Fibroblast of lung (primary cell): ENCODE measurements around the gene SUSD1. TPM values are rescaled to one million over a fixed set of nuclear protein-coding genes. Genes with fewer than 3 reads are reported as not detected.

ENCODE experiments used
- DNase-seq, 2 donors: peaks; one replicate each; pipeline versions ENCODE4 v3.0.0 to v3.0.0-alpha.2; 2010; ENCODE audit warnings: low read depth in 2 of 2
- H2AFZ ChIP-seq: 2 replicates; pipeline ENCODE4 v1.5.1; 2012; ENCODE audit warnings: low read length, control low read depth, inconsistent platforms
- H3K27ac ChIP-seq: 2 replicates; pipeline ENCODE4 v1.5.1; 2011; ENCODE audit warnings: low read length, control low read depth; ENCODE audit not compliant: insufficient read depth
- H3K27me3 ChIP-seq: 2 replicates; pipeline ENCODE4 v1.5.1; 2011; ENCODE audit warnings: mild to moderate bottlenecking, low read length; ENCODE audit not compliant: control insufficient read depth, insufficient read depth
- H3K36me3 ChIP-seq: 2 replicates; pipeline ENCODE4 v1.5.1; 2011; ENCODE audit warnings: low read length; ENCODE audit not compliant: control insufficient read depth, insufficient read depth
- H3K4me1 ChIP-seq: 2 replicates; pipeline ENCODE4 v1.5.1; 2011; ENCODE audit warnings: low read length; ENCODE audit not compliant: control insufficient read depth, insufficient read depth; ENCODE audit errors: extremely low read depth
- H3K4me2 ChIP-seq: 2 replicates; pipeline ENCODE4 v1.5.1; 2011; ENCODE audit warnings: low read length, control low read depth; ENCODE audit not compliant: insufficient read depth; ENCODE audit errors: extremely low read depth
- H3K4me3 ChIP-seq, 4 experiments: fragments of 200-600 bp in 1 of 4; sonication (generic) in 1 of 4; replicated peaks in 1 of 4; 2 replicates each; pipeline ENCODE4 v1.5.1; 2011 to 2016; ENCODE audit warnings: low read length in 4 of 4, low read depth in 3 of 4, mild to moderate bottlenecking in 3 of 4, control low read depth in 2 of 4, inconsistent platforms in 1 of 4, mixed read lengths in 1 of 4; ENCODE audit not compliant: insufficient read depth in 1 of 4; ENCODE audit errors: control extremely low read depth in 1 of 4
- H3K79me2 ChIP-seq: 2 replicates; pipeline ENCODE4 v1.5.1; 2012; ENCODE audit warnings: mild to moderate bottlenecking, low read length, inconsistent platforms; ENCODE audit not compliant: control insufficient read depth, insufficient read depth
- H3K9ac ChIP-seq: 2 replicates; pipeline ENCODE4 v1.5.1; 2011; ENCODE audit warnings: mild to moderate bottlenecking, low read length, control low read depth; ENCODE audit not compliant: insufficient read depth
- H3K9me3 ChIP-seq: 2 replicates; pipeline ENCODE4 v1.5.1; 2012; ENCODE audit warnings: low read depth, low read length; ENCODE audit not compliant: control insufficient read depth, insufficient read depth
- H4K20me1 ChIP-seq: 2 replicates; pipeline ENCODE4 v1.5.1; 2011; ENCODE audit warnings: low read length; ENCODE audit not compliant: control insufficient read depth, insufficient read depth; ENCODE audit errors: extremely low read depth
- EZH2 ChIP-seq: IDR thresholded peaks from 2 replicates; pipeline ENCODE4 v1.5.1; 2012; ENCODE audit warnings: low read length, control low read depth, mild to moderate bottlenecking; ENCODE audit errors: missing control alignments
- polyA plus RNA-seq, 2 donors: library from polyadenylated mRNA; depleted of rRNA in 1 of 2; stranded (reverse) in 1 of 2; unstranded in 1 of 2; fragments of >200 nt; gene quantifications; 2 replicates each; pipeline ENCODE4 v1.2.1, GENCODE V29; 2011 to 2012; ENCODE audit warnings: missing spikeins in 1 of 2
- total RNA-seq: library from RNA; depleted of rRNA; stranded (reverse); fragments of >200 nt; gene quantifications from 2 replicates; pipeline ENCODE4 v1.2.1, GENCODE V29; 2014
- TF ChIP-seq, protein P1 (sequence below), 2 donors: IDR thresholded peaks in 1 of 2; conservative IDR thresholded peaks in 1 of 2; 1 replicate in 1 of 2; 2 replicates in 1 of 2; pipeline ENCODE4 v1.5.1; 2011 to 2012; ENCODE audit warnings: low read length in 2 of 2, control low read depth in 1 of 2, inconsistent platforms in 1 of 2, low read depth in 1 of 2, mild to moderate bottlenecking in 1 of 2

The SUSD1 gene
- total and polyA plus RNA-seq, 2 donors (not counting 1 experiment from before 2014, with no cell fraction given), result 27.4 to 28.6 TPM

DNA sequence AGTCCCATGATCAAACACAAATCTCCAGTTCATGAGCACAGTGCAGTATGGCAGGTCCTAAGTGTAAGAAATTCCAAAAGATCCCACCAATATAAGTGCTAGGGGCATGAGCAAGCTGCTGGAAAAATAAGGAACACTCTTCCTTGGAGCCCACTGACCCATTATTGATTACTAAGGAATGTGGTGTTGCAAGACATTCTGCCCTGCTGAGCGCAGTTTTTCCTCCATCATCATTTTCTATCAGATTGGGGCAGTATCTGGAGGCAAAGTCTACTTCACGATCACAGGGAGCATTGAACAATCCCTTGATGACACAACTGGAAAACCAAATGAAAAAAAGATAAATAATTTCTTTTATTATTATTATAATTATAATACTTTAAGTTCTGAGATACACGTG lies 149.2 kb downstream of the SUSD1 start:
- no peaks in the 10 kb centered on the region for H3K36me3 ChIP-seq
- H3K27me3 ChIP-seq, result no peaks in the 10 kb centered on the region
- no peak overlapping the region for H2AFZ ChIP-seq
- no peak for DNase-seq
- TF ChIP-seq EZH2, result no peak
- TF ChIP-seq, protein P1, sequence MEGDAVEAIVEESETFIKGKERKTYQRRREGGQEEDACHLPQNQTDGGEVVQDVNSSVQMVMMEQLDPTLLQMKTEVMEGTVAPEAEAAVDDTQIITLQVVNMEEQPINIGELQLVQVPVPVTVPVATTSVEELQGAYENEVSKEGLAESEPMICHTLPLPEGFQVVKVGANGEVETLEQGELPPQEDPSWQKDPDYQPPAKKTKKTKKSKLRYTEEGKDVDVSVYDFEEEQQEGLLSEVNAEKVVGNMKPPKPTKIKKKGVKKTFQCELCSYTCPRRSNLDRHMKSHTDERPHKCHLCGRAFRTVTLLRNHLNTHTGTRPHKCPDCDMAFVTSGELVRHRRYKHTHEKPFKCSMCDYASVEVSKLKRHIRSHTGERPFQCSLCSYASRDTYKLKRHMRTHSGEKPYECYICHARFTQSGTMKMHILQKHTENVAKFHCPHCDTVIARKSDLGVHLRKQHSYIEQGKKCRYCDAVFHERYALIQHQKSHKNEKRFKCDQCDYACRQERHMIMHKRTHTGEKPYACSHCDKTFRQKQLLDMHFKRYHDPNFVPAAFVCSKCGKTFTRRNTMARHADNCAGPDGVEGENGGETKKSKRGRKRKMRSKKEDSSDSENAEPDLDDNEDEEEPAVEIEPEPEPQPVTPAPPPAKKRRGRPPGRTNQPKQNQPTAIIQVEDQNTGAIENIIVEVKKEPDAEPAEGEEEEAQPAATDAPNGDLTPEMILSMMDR (conservative IDR thresholded peaks at IDR 0.05 in 1 of 2, IDR thresholded peaks at IDR 0.05 in 1 of 2; ENCODE audit: low read depth in 1 of 2, low read length in 2 of 2), result no peak
- no peak overlapping the region for H3K4me3 ChIP-seq
- peaks cover 9% of the 10 kb centered on the region for H3K4me1 ChIP-seq
- no peak overlapping the region for H3K27ac ChIP-seq
- no peaks in the 10 kb centered on the region for H3K9me3 ChIP-seq
- no peak overlapping the region for H3K9ac ChIP-seq
- H4K20me1 ChIP-seq, result no peaks in the 10 kb centered on the region
- H3K4me2 ChIP-seq, result no peak overlapping the region
- H3K79me2 ChIP-seq, result no peaks in the 10 kb centered on the region

DNA sequence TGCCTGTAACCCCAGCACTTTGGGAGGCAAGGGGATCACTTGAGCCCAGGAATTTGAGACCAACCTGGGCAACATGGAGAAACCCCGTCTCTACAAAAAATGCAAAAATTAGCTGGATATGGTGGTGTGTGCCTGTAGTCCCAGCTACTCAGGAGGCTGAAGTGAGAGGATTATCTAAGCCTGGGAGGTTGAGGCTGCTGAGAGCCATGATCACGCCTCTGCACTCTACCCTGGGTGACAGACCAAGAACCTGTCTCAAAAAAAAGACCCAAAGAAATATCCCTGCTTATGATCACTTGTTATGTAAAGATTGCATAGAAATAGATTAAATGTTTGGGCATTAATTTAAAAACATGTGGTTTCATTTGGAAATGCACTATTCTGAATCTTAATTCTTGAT lies 153.4 kb downstream of the SUSD1 start:
- H3K36me3 ChIP-seq, result no peaks in the 10 kb centered on the region
- H3K9me3 ChIP-seq, result no peaks in the 10 kb centered on the region
- H3K4me3 ChIP-seq, result no peak overlapping the region
- no peaks in the 10 kb centered on the region for H3K79me2 ChIP-seq
- H4K20me1 ChIP-seq, result no peaks in the 10 kb centered on the region
- peak overlapping the region; percentile 45 for H3K27ac ChIP-seq
- peak overlapping the region; percentile 3 for H2AFZ ChIP-seq
- H3K4me2 ChIP-seq, result peak overlapping the region; percentile 32
- no peak overlapping the region for H3K9ac ChIP-seq
- H3K4me1 ChIP-seq, result peaks cover 2% of the 10 kb centered on the region
- H3K27me3 ChIP-seq, result no peaks in the 10 kb centered on the region
- no peak for DNase-seq
- TF ChIP-seq EZH2, result no peak
- TF ChIP-seq, protein P1 (conservative IDR thresholded peaks at IDR 0.05 in 1 of 2, IDR thresholded peaks at IDR 0.05 in 1 of 2; ENCODE audit: low read depth in 1 of 2, low read length in 2 of 2), result no peak

GRCh38 chr9:112020680-112021596 lies 154.2 kb downstream of the SUSD1 start:
- Histone ChIP-seq H3K4me1 (peaks cover 2% of the 10 kb centered on the region), H3K79me2 (no peaks in the 10 kb centered on the region), H3K27ac (peak overlapping the region; percentile 45), H3K9ac (no peak overlapping the region), H3K36me3 (no peaks in the 10 kb centered on the region), H3K4me3 (no peak overlapping the region), H4K20me1 (no peaks in the 10 kb centered on the region), H2AFZ (no peak overlapping the region), H3K27me3 (no peaks in the 10 kb centered on the region), H3K4me2 (no peak overlapping the region), H3K9me3 (no peaks in the 10 kb centered on the region)
- TF ChIP-seq, protein P1 (conservative IDR thresholded peaks at IDR 0.05 in 1 of 2, IDR thresholded peaks at IDR 0.05 in 1 of 2; ENCODE audit: low read depth in 1 of 2, low read length in 2 of 2), result no peak
- no peak for TF ChIP-seq EZH2
- DNase-seq, result peak; percentile 40 to 79
